ENCODE data around the gene GMDS.
"Not testable (repeated sequence)": the region's sequence is repeated elsewhere in the genome, so short reads cannot be mapped to it uniquely, and the experiment has no call there.

Gene GMDS

GRCh38 chr6:1846611-1847010, 398.8 kb downstream of the GMDS start:
- DNase-seq (ENCODE audit: low spot score) = no peak
- TF ChIP-seq CTCF (conservative IDR thresholded peaks at IDR 0.05; ENCODE audit: low read depth) = no peak
- CTCF ChIA-PET = no interaction called here
- H3K27ac ChIP-seq = no peak overlapping the region
- POLR2A ChIA-PET (ENCODE audit: low non-redundant PET) = no interaction called here

- POLR2A ChIA-PET (ENCODE audit: low non-redundant PET); DNase-seq (ENCODE audit: low spot score); CTCF ChIA-PET; H3K27ac ChIP-seq: not testable (repeated sequence)
Measured at GRCh38 chr6:1845543-1845942, 399.9 kb downstream of the GMDS start.

GRCh38 chr6:1842334-1842733, 403.1 kb downstream of the GMDS start:
- ChIA-PET CTCF (no interaction called here), POLR2A (ENCODE audit: low non-redundant PET) (no interaction called here)
- no peak overlapping the region for H3K27ac ChIP-seq
- TF ChIP-seq CTCF (conservative IDR thresholded peaks at IDR 0.05; ENCODE audit: low read depth) = no peak
- no peak for DNase-seq (ENCODE audit: low spot score)

DNA sequence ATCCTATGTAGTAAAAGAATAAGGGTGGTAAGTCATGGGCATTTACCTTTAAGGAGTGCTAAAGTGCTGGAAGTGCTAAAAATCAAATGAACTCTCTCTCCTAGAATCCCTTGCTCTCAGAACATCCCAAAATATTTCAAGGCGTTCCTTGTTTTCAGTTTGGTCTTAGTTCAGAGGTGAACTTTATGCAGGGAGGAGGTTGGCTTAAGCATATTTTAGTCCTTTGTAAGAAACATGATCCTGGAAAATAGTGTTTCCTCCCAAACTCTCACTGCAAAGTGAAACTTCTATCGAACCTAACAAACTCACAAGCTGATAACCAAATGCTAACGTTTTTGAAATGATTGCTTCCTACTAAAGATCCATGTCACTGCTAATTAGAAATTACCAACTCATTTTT, 404.3 kb downstream of the GMDS start:
- H3K27ac ChIP-seq = no peak overlapping the region
- POLR2A ChIA-PET (ENCODE audit: low non-redundant PET) = no interaction called here
- CTCF ChIA-PET = no interaction called here
- DNase-seq (ENCODE audit: low spot score) = no peak
- no peak for TF ChIP-seq CTCF (conservative IDR thresholded peaks at IDR 0.05; ENCODE audit: low read depth)

DNA sequence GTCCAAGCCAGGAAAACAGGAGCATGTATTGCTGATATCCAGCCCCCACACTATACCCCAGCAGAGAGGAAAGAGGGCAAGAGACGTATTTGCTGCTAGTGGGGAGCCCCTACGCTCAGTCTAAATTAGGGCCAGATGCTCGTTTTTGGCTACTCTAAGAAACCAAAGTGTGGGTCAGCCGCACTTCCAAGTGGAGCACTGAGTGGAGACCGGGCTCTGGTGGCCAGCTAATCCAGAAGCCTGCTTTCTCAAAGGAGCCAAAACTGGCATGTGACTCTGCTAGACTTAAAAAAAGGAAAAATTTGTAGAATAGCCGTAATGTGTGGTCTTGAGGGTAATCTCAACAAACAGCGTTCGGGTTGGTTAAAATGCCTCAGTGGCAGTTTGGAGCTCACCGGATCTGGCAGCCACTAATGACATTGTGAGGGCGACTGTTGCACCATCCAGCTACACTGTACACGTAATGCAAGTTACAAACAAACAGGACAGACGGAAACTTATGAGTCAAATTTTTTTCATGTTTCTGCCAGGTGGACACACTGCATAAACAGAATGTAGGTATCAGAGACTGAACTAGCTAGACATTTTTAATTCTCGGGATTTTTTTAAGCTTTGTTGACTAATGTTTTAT, 404.8 kb downstream of the GMDS start:
- POLR2A ChIA-PET (ENCODE audit: low non-redundant PET) = no interaction called here
- TF ChIP-seq CTCF (conservative IDR thresholded peaks at IDR 0.05; ENCODE audit: low read depth) = no peak

DNA sequence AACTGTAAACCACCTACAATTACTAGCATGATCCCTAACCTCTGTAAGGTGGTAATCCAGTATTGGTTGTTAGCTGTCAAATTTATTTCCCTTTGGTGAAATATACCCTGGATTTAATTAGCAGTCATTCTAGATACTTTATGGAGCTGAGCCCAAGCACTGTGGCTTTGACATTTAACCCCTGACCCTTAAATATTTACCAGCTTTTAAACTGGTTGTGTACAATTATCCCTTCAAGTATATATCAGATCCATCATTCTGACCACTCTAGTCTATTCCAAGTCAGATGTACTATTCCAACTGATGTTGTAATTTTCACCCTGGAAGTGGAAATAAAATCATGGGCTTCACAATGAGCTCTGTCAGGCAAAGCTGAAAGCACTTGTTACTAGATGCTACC, 406.0 kb downstream of the GMDS start:
- no peak for DNase-seq (ENCODE audit: low spot score)
- POLR2A ChIA-PET (ENCODE audit: low non-redundant PET) = no interaction called here
- no peak overlapping the region for H3K27ac ChIP-seq
- CTCF ChIA-PET = interaction anchor here (0.7 kb wide), 1 partner anchor 378 kb away, joined by 4 read pairs; no protein-coding TSS in a partner anchor
- no peak for TF ChIP-seq CTCF (conservative IDR thresholded peaks at IDR 0.05; ENCODE audit: low read depth)

More for the DNA sequence above, 404.8 kb downstream of the GMDS start:
- DNase-seq (ENCODE audit: low spot score) = no peak
- no peak overlapping the region for H3K27ac ChIP-seq
- CTCF ChIA-PET = no interaction called here

DNA sequence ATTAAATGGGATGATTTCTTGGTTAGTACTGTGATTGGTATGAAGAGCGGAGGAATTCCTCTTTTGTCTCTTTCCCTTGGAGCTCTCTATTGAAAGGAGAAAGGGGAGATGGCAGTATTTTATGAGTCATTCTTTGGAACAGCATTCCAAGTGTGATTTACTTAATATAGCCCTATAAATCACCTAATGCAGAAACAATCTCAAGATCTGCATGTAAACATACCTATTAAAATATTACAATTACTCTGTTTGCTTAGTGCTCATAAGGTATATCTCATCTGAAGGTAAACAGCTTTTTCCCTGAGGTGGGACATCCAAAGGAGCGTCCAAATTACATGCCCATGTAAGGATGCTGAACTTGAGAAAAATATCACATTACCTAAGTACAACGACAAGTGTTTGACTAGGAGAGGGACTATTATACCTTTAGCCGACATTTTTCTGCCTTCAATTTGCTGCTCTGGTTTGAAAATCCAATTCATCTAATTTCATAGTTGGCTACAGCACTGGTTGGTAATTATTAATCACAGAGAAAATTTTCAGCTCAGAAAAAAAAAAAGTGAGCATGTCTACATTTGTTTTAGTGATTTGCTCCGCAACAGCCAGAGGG, 406.7 kb downstream of the GMDS start:
- ChIA-PET POLR2A (ENCODE audit: low non-redundant PET) (no interaction called here), CTCF (interaction anchor here (1.0 kb wide), 1 partner anchor 857 kb away, joined by 3 read pairs; no protein-coding TSS in a partner anchor)
- H3K27ac ChIP-seq = no peak overlapping the region
- no peak for TF ChIP-seq CTCF (conservative IDR thresholded peaks at IDR 0.05; ENCODE audit: low read depth)
- peak; percentile 70 for DNase-seq (ENCODE audit: low spot score)

Measured in RWPE1 (cell line).